Measurements from ENCODE around the gene FKBP2. TPM values are rescaled to one million over a fixed set of nuclear protein-coding genes. Genes with fewer than 3 reads are reported as not detected.

FKBP2 gene
- total and polyA plus RNA-seq, 2 of the 13 experiments (the other 11 are each of a cell fraction or from before 2014, with no cell fraction given), result 30.1 to 53.3 TPM

DNA sequence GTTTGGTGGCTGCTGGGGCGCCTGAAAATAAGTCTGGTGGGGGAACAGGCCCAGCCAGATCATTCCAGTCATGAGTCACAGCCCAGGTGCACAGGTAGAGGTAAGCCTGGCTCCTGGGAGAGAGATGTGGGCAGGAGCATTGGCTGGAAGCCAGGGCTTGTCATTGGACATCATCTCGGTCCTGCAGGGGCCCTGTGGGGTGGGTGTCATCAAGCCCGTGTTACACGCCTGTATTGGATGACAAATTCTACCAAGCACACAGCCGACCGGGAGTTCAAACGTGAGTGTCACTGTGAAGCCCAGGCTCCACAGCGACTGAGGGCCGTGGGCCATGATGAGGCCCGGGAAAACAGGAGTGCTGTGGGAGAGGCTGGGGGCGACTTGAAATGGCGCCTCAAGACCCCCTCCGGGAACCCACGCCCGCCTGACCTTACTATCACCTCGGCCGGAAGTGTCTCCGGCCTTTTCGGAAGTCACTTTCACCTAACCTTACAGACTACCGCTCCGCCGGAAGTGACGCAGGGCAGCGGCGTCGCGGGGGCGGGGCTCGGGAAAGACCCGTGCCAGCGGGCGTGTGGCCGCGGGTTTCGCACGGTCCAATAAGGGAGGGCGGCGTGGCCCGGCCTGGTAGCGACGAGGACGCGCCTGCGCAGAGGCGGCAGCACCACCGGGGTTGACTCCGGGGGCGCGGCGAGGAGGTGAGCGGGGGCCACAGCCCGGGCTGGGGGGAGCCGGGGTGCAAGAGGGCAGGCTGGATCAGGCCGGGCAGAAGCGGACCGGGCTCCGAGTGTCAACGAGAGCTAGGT is at the start of gene FKBP2 (continued):
- TF ChIP-seq, protein P1, sequence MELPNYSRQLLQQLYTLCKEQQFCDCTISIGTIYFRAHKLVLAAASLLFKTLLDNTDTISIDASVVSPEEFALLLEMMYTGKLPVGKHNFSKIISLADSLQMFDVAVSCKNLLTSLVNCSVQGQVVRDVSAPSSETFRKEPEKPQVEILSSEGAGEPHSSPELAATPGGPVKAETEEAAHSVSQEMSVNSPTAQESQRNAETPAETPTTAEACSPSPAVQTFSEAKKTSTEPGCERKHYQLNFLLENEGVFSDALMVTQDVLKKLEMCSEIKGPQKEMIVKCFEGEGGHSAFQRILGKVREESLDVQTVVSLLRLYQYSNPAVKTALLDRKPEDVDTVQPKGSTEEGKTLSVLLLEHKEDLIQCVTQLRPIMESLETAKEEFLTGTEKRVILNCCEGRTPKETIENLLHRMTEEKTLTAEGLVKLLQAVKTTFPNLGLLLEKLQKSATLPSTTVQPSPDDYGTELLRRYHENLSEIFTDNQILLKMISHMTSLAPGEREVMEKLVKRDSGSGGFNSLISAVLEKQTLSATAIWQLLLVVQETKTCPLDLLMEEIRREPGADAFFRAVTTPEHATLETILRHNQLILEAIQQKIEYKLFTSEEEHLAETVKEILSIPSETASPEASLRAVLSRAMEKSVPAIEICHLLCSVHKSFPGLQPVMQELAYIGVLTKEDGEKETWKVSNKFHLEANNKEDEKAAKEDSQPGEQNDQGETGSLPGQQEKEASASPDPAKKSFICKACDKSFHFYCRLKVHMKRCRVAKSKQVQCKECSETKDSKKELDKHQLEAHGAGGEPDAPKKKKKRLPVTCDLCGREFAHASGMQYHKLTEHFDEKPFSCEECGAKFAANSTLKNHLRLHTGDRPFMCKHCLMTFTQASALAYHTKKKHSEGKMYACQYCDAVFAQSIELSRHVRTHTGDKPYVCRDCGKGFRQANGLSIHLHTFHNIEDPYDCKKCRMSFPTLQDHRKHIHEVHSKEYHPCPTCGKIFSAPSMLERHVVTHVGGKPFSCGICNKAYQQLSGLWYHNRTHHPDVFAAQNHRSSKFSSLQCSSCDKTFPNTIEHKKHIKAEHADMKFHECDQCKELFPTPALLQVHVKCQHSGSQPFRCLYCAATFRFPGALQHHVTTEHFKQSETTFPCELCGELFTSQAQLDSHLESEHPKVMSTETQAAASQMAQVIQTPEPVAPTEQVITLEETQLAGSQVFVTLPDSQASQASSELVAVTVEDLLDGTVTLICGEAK (IDR thresholded peaks at IDR 0.05), result peak; percentile 61
- TF ChIP-seq, protein P1 (CRISPR knock-in tag; IDR thresholded peaks at IDR 0.05), result no peak
- TF ChIP-seq GATAD1 (CRISPR knock-in tag; IDR thresholded peaks at IDR 0.05), result peak; percentile 87
- TF ChIP-seq HDAC1 (CRISPR knock-in tag; IDR thresholded peaks at IDR 0.05), result peak; percentile 74
- no peak for TF ChIP-seq ZFP36L2 (CRISPR knock-in tag; IDR thresholded peaks at IDR 0.05)
- no peak for TF ChIP-seq KDM4B (CRISPR knock-in tag; IDR thresholded peaks at IDR 0.05)
- no peak for TF ChIP-seq ZKSCAN8 (CRISPR knock-in tag; IDR thresholded peaks at IDR 0.05; ENCODE audit: borderline replicate concordance)
- TF ChIP-seq, protein P2, sequence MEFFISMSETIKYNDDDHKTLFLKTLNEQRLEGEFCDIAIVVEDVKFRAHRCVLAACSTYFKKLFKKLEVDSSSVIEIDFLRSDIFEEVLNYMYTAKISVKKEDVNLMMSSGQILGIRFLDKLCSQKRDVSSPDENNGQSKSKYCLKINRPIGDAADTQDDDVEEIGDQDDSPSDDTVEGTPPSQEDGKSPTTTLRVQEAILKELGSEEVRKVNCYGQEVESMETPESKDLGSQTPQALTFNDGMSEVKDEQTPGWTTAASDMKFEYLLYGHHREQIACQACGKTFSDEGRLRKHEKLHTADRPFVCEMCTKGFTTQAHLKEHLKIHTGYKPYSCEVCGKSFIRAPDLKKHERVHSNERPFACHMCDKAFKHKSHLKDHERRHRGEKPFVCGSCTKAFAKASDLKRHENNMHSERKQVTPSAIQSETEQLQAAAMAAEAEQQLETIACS (CRISPR knock-in tag; IDR thresholded peaks at IDR 0.05), result 0 out of 2 replicates have a peak, but pooled peaks have one; percentile 16
- no peak; the same call in 1 of the 2 replicates for TF ChIP-seq ZNF878 (CRISPR knock-in tag; IDR thresholded peaks at IDR 0.05)
- 0 out of 2 replicates have a peak, but pooled peaks have one; percentile 51 for TF ChIP-seq POLR2AphosphoS2 (IDR thresholded peaks at IDR 0.05; ENCODE audit: low read depth, low read length)
- TF ChIP-seq KMT2B (CRISPR knock-in tag; IDR thresholded peaks at IDR 0.05), result no peak
- no peak for TF ChIP-seq ZNF446 (CRISPR knock-in tag; IDR thresholded peaks at IDR 0.05)
- TF ChIP-seq NPAS2 (CRISPR knock-in tag; IDR thresholded peaks at IDR 0.05; ENCODE audit: borderline replicate concordance), result no peak
- 0 out of 2 replicates have a peak, but pooled peaks have one; percentile 28 for TF ChIP-seq ZNF263 (CRISPR knock-in tag; IDR thresholded peaks at IDR 0.05)
- TF ChIP-seq ZNF652 (CRISPR knock-in tag; IDR thresholded peaks at IDR 0.05; ENCODE audit: borderline replicate concordance, low read depth), result no peak
- peak; percentile 67; the same call in 1 of the 2 replicates for TF ChIP-seq ZNF136 (CRISPR knock-in tag; IDR thresholded peaks at IDR 0.05; ENCODE audit: low read depth)
- TF ChIP-seq, protein P3, sequence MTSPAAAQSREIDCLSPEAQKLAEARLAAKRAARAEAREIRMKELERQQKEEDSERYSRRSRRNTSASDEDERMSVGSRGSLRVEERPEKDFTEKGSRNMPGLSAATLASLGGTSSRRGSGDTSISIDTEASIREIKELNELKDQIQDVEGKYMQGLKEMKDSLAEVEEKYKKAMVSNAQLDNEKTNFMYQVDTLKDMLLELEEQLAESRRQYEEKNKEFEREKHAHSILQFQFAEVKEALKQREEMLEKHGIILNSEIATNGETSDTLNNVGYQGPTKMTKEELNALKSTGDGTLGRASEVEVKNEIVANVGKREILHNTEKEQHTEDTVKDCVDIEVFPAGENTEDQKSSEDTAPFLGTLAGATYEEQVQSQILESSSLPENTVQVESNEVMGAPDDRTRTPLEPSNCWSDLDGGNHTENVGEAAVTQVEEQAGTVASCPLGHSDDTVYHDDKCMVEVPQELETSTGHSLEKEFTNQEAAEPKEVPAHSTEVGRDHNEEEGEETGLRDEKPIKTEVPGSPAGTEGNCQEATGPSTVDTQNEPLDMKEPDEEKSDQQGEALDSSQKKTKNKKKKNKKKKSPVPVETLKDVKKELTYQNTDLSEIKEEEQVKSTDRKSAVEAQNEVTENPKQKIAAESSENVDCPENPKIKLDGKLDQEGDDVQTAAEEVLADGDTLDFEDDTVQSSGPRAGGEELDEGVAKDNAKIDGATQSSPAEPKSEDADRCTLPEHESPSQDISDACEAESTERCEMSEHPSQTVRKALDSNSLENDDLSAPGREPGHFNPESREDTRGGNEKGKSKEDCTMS (CRISPR knock-in tag; conservative IDR thresholded peaks at IDR 0.05), result no peak

Measured in HepG2 (cell line).